SK-N-MC (cell line): Measurements from ENCODE around the gene SHD.

Source experiments
- EZH2 ChIP-seq: fragments of 200-600 bp; sonication (generic); IDR thresholded peaks from one replicate; pipeline ENCODE4 v1.6.1; 2017; ENCODE audit warnings: antibody characterized with exemption
- FOXP2 ChIP-seq: optimal IDR thresholded peaks from 2 replicates; pipeline ENCODE3; 2011; ENCODE audit warnings: mild to moderate bottlenecking, moderate library complexity; ENCODE audit not compliant: insufficient read depth; ENCODE audit errors: extremely low read length, control extremely low read depth
- POLR2AphosphoS5 ChIP-seq: IDR thresholded peaks from 2 replicates; pipeline ENCODE4 v1.6.1; 2012; ENCODE audit warnings: mild to moderate bottlenecking, low read depth, low read length, borderline replicate concordance

DNA sequence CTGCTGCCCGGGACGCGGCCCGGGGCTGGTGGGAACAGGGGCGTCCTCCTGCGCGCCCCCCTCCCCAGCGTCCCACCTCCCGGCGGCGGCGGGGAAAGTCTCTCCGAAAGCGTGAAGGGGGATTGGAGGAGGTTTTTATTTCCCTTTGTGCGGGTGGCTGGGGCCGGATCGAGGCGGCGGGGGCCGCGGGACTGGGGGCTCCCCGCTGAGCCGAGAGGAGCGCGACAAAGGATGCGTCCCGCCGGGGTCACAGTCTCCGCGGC, 132 bp downstream of the SHD start:
- TF ChIP-seq POLR2AphosphoS5 (no peak), EZH2 (no peak), FOXP2 (no peak)
